ENCODE measurements around the gene EXT2. TPM values are rescaled to one million over a fixed set of nuclear protein-coding genes. Genes with fewer than 3 reads are reported as not detected.

Gene EXT2
- total RNA-seq, 1 donor from 2014 or later = 35.0 TPM

- intact Hi-C loops (cut with micrococcal nuclease) = loop anchor here (1.0 kb wide), 4 partner anchors 175 to 818 kb away; no protein-coding TSS in a partner anchor
These were observed 190.3 kb downstream of the EXT2 start for GRCh38 chr11:44285756-44286155.

DNA sequence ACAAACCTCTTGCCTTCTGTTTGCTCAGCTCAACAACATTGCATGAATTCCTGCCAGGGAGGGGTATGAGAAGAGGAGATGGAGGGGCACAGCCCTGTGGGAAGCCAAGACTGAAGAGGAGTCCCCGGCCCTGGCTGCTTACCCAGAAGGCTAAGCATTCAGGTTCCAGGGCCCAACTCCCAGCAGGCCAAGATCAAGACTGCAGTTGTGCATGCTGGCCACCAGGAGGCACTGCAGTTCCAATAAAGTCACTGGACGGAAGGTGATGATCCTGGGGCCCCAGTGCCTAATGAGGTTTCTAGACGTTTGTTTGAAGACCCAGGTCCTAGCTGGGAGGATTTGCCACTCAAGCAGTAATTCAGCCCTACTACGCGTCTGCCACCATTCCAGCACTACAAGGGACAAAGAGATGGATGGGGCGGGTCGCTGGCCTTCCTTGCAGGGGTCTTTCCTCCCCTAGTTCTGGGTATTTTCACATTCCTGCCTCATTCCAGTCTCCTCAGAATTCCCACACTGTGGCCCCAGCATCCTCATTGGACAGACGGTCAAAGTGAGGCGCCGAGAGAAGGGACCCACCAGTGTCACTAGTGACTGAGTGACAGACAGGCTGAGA lies 190.9 kb downstream of the EXT2 start:
- intact Hi-C loops (cut with micrococcal nuclease) = loop anchor here (1.0 kb wide), 4 partner anchors 176 to 817 kb away; no protein-coding TSS in a partner anchor

DNA sequence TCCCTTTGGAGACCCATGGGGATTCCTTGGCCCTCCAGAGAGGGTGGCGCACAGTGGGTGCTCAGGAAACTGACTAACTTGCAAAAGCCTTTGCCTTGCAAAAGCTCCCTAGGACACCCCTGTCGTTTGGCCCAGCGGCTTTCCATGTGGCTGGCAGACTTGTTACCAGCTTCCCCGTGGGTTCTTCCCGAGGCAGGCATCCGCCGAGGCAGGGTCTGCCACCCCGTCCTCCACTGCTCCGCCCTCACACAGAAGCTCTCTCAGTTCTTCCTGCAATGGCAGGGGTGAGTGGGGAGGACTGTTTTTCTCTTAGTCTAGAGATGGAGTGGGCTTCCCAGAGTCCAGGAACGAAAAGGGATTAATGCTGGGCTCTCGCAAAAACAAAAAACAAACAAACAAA lies 191.4 kb downstream of the EXT2 start:
- intact Hi-C loops (cut with micrococcal nuclease) = loop anchor here (1.0 kb wide), 4 partner anchors 177 to 816 kb away; no protein-coding TSS in a partner anchor

DNA sequence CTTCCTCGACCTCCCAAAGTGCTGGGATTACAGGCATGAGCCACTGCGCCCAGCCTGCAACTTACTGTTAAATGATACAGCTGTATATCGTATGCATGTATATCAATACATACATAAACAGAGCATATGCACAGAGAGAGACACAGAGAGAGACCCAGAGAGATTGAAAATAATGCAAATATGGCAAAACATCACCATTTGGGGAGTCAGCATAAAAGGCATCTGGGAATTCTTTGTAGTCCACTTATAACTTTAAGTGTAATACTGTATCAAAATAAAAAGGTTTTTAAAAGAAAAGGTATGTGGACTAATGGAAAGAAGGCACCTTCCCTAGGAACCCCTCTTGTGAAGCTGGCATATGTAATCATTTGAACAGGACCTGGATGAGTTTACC lies 192.7 kb downstream of the EXT2 start:
- intact Hi-C loops (cut with micrococcal nuclease) = no loop called here

DNA sequence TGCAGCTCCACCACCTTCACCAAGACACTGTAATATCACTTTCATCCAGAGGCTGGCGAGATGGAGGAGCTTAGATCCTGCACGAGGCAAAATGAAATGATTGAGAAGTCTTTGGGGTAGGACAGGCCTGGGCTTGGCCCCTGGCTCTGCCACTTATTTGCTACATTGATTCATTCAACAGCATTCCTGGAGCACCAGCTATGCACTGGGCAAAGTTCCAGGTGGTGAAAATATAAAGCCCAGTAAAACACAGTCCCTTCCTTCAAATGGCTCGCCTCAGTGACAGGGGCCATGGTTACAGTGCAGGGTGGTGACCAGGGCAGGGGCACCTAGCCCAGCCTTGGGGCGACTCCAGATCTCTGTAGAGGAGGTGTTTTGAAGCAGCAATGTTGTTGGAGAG lies 194.7 kb downstream of the EXT2 start:
- intact Hi-C loops (cut with micrococcal nuclease) = no loop called here

Other genes starting within 250 kb of the EXT2 start
- 27.9 and 33.0 TPM in 2 replicates for gene ALKBH3, start 214.8 kb upstream of the EXT2 start, total RNA-seq
- gene C11orf96, start 153.0 kb upstream of the EXT2 start, total RNA-seq = 0.25 and 0.46 TPM in 2 replicates
- not detected in 2 replicates for gene ACCSL, start 47.7 kb upstream of the EXT2 start, total RNA-seq
- gene ACCS, start 29.4 kb upstream of the EXT2 start, total RNA-seq = 30.7 and 34.6 TPM in 2 replicates
- gene ALX4, start 214.5 kb downstream of the EXT2 start, total RNA-seq = not detected in 2 replicates